Measurements from ENCODE around the gene CMTM3. TPM values are rescaled to one million over a fixed set of nuclear protein-coding genes. Genes with fewer than 3 reads are reported as not detected.

CMTM3 gene
- total and polyA plus RNA-seq, 3 donors from 2014 or later = 137 to 182 (median 149) TPM

DNA sequence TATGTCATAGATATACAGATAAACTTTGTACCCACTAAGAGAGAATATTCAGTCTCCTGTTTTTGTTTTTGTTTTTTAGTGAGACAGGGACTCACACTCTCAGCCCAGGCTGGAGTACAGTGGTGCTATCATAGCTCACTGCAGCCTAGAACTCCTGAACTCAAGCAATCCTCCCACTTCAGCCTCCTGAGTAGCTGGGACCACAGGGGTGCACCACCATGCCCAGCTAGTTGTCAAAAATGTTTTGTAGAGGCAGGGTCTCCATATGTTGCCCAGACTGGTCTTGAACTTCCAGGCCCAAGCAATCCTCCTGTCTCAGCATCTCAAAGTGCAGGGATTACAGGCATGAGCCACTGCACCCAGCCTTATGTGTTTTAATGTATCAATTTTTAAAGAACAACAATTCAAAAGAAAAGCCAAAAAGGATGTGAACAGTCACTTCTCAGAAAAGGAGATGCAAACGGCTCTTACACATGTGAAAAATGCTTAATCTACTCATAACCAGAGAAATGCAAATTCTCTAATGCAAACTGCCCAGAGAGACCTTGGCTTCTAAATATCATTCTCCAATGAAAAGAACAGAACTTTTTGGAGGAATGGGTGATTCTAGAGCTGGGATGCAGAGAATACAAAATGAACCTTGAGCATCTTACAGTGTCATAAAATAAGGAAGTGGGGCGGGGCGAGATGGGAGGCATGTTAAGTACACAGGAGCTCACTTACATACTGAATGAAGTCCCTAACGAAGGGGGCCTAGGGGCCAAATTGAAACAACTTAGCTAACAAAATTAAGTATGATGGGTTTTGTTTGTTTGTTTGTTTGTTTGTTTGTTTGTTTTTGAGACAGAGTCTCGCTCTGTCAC, 7.3 kb upstream of the CMTM3 start:
- H3K4me1 ChIP-seq = no peaks in the 10 kb centered on the region
- 86 to 88% methylated on average over 5 of the region's 5 CpGs for WGBS, 2 donors
- no peaks in the 10 kb centered on the region for H3K36me3 ChIP-seq (ENCODE audit: low read depth, missing control alignments)
- intact Hi-C loops (cut with DNase I; ENCODE audit: low total_unique reads) = no loop called here
- H3K4me3 ChIP-seq = no peak overlapping the region
- no peak for TF ChIP-seq POLR2A (IDR thresholded peaks at IDR 0.05)
- TF ChIP-seq, protein P1, sequence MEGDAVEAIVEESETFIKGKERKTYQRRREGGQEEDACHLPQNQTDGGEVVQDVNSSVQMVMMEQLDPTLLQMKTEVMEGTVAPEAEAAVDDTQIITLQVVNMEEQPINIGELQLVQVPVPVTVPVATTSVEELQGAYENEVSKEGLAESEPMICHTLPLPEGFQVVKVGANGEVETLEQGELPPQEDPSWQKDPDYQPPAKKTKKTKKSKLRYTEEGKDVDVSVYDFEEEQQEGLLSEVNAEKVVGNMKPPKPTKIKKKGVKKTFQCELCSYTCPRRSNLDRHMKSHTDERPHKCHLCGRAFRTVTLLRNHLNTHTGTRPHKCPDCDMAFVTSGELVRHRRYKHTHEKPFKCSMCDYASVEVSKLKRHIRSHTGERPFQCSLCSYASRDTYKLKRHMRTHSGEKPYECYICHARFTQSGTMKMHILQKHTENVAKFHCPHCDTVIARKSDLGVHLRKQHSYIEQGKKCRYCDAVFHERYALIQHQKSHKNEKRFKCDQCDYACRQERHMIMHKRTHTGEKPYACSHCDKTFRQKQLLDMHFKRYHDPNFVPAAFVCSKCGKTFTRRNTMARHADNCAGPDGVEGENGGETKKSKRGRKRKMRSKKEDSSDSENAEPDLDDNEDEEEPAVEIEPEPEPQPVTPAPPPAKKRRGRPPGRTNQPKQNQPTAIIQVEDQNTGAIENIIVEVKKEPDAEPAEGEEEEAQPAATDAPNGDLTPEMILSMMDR (IDR thresholded peaks at IDR 0.05) = no peak
- H3K27me3 ChIP-seq = no peaks in the 10 kb centered on the region
- H3K27ac ChIP-seq = no peak overlapping the region
- H3K9me3 ChIP-seq = no peaks in the 10 kb centered on the region
- no peak for DNase-seq

DNA sequence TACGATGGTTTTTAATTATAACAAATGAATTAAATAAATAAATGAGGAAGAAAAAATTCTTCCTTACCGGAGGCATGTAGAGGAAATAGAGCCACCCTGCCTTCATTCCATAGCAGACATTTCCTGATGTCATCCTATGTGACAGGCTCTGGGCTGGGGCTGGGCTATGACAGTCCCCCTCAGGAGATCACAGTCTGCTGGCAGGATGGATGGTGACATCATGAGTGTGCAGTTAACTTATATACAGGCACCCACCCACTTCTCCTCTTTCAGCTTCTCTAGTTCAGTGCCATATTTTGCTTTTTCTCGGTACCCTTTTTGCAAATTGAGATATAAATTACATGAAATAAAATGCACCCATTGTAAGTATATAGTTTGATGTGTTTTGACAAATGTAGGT, 6.4 kb upstream of the CMTM3 start:
- intact Hi-C loops (cut with DNase I; ENCODE audit: low total_unique reads) = no loop called here
- Histone ChIP-seq H3K4me3 (no peak overlapping the region), H3K4me1 (peaks cover under 1% of the 10 kb centered on the region), H3K36me3 (ENCODE audit: low read depth, missing control alignments) (no peaks in the 10 kb centered on the region), H3K27me3 (no peaks in the 10 kb centered on the region), H3K9me3 (no peaks in the 10 kb centered on the region), H3K27ac (no peak overlapping the region)
- TF ChIP-seq, protein P1 (IDR thresholded peaks at IDR 0.05) = no peak
- TF ChIP-seq POLR2A (IDR thresholded peaks at IDR 0.05) = no peak
- DNase-seq = no peak
- WGBS, 2 donors = 87% methylated on average over 3 of the region's 3 CpGs

DNA sequence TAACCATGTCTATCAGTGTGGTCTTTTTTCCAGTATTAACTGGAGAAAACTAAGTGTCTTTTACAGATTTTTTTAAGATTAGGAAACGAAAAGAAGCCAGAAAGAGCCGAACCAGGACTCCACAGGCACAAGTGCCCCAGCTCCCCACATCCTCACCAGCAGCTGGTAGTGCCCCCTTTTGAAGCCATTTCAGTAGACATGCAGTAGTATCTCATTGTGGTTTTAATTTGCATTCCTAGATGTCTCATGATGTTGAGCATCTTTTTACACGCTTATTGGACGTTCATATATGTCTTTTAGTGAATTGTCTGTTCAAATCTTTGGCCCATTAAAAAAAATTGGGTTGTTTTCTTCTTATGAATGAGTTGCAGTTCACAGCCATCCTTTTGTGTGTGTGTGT, 4.8 kb upstream of the CMTM3 start:
- no peaks in the 10 kb centered on the region for H3K9me3 ChIP-seq
- H3K36me3 ChIP-seq (ENCODE audit: low read depth, missing control alignments) = no peaks in the 10 kb centered on the region
- WGBS, 2 donors = 84 to 93% methylated on average over 4 of the region's 4 CpGs
- intact Hi-C loops (cut with DNase I; ENCODE audit: low total_unique reads) = loop anchor here (10.0 kb wide), 1 partner anchor 115 kb away; no protein-coding TSS in a partner anchor
- H3K4me1 ChIP-seq = peaks cover 9% of the 10 kb centered on the region
- DNase-seq = no peak
- no peaks in the 10 kb centered on the region for H3K27me3 ChIP-seq
- no peak for TF ChIP-seq POLR2A (IDR thresholded peaks at IDR 0.05)
- TF ChIP-seq, protein P1 (IDR thresholded peaks at IDR 0.05) = no peak
- H3K4me3 ChIP-seq = no peak overlapping the region
- no peak overlapping the region for H3K27ac ChIP-seq

DNA sequence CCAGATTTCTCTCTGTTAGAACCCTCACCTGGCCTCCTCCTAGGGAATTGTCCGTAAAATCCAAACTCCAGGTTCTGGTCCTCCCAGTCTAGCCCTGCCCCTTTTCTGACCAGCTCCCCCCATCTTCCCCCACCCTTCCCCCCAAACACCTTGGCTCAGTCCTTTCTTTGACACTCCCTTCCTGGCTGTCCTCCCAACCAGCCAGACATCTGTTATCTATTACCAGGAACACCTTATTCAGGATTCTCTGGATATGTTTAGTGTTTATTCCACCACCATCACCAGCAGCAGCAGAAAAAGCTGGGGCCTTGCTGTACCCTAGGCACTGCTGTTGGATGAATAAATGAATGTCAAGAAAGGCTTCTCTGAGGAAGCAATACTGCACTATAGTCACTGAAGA, 4.0 kb upstream of the CMTM3 start:
- TF ChIP-seq, protein P1 (IDR thresholded peaks at IDR 0.05) = no peak
- TF ChIP-seq POLR2A (IDR thresholded peaks at IDR 0.05) = no peak
- no peak for DNase-seq
- no peak overlapping the region for H3K4me3 ChIP-seq
- H3K4me1 ChIP-seq = peaks cover 9% of the 10 kb centered on the region
- H3K9me3 ChIP-seq = no peaks in the 10 kb centered on the region
- 92 to 100% methylated on average over 1 of the region's 1 CpG for WGBS, 2 donors
- H3K36me3 ChIP-seq (ENCODE audit: low read depth, missing control alignments) = no peaks in the 10 kb centered on the region
- H3K27ac ChIP-seq = no peak overlapping the region
- intact Hi-C loops (cut with DNase I; ENCODE audit: low total_unique reads) = loop anchor here (10.0 kb wide), 1 partner anchor 116 kb away; no protein-coding TSS in a partner anchor
- H3K27me3 ChIP-seq = no peaks in the 10 kb centered on the region

Data from testis (tissue), 3 donors.